CD4-positive, alpha-beta T cell treated with Interferon gamma for 1 hour (primary cell): ENCODE measurements around the gene REPS1.
A peak's percentile ranks its signal among the peaks of the same experiment; 100 is the strongest.
"Not testable (repeated sequence)": the region's sequence is repeated elsewhere in the genome, so short reads cannot be mapped to it uniquely, and the experiment has no call there.

Experiments
- DNase-seq: peaks from one replicate; pipeline ENCODE4 v3.0.0-alpha.2; 2020

Gene REPS1

DNA sequence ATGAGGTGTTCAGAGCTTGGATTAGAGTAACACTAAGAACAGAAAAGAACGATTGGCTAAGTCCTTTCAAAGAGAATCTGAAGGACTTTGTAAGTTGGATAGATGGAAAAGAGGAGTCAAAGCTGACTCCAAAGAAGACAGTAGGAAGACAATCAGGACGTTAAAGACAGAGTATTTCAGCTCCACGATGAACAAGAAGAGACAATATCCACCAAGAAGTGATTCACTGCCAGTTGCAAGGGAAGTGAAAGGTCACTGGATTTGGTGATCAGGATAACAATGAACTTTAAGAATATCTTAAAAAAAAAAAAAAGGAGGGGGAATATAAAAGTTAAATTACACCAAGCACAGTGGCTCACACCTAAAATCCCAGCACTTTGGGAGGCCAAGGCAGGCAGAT lies 17.9 kb downstream of the REPS1 start:
- no peak for DNase-seq

DNA sequence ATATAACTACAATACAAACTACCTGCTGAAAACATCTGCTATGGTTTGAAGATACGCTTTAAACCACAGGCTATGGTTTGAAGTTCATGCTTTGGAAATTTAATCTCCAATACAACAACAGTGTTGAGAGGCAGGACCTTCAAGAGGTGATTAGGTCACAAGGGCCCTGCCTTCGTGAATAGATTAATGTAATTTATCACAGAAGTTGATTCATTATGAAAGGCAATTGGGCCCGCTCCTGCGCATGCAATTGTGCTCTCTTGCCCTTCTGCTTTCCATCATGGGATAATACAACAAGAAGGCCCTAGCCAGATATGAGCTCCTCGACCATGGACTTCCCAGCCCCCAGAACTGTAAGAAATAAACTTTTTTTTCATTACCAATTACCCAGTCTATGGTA lies 21.2 kb downstream of the REPS1 start:
- DNase-seq, result no peak

- DNase-seq, result no peak
Measured at GRCh38 chr6:138965971-138966370, 22.1 kb downstream of the REPS1 start.

GRCh38 chr6:138965291-138965874 lies 22.7 kb downstream of the REPS1 start:
- no peak for DNase-seq

DNA sequence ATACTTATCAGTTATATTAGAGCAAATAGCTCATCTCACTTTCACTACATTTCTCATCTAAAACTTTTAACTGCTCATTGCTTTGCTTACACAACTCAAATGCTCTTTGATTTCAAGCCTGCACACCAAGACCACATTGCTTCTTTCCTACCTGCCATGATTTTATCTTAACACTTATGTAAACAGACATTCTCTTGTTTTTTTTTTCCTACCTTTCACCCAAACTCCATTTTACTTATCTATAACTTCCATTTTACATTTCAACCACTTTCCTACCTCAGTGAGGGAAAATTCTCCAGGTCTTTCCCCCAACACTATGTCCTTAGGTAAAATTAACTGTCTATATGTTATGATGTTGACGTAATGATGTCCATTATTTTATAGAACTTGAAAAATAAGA lies 24.0 kb downstream of the REPS1 start:
- no peak for DNase-seq

DNA sequence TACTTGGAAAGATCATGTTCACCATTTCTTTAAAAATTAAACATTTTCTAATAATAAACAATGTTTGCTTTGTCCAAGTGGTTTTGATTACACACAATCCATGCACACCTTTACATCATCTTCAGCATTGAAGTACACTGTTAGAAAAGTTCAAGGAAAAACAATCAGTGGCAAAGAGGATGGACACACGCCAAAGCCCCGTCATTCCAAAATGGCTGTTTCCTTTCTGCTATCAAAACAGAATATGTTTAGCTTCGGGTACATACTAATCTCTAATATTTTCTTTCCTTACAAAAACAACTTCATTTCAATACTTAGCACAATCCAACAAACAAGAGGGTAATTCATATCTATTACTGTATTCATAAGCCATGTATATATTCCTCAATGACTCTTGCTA lies 24.5 kb downstream of the REPS1 start:
- no peak for DNase-seq

- no peak for DNase-seq
Measured at GRCh38 chr6:138963119-138963518, 24.9 kb downstream of the REPS1 start.

DNA sequence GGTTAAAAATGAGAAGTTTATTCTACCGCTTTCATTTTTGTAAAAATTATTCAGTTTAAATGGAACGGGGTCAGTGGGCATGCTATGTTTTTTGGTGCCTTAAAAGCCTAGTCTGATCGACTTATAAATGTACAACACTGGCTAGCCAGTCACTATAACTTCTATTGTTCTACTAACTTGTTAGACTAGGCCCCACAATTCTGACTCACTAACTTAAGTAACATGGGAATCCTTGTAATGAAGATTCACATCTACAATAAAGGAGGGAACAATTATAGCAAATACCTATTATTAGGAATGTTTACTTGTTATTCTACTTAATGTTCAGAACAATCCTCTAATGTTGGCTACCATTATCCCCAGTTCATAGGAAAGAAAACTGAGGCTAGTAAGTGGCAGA lies 28.5 kb downstream of the REPS1 start:
- no peak for DNase-seq

- DNase-seq, result no peak
Measured at GRCh38 chr6:138958595-138958994, 29.5 kb downstream of the REPS1 start.

DNA sequence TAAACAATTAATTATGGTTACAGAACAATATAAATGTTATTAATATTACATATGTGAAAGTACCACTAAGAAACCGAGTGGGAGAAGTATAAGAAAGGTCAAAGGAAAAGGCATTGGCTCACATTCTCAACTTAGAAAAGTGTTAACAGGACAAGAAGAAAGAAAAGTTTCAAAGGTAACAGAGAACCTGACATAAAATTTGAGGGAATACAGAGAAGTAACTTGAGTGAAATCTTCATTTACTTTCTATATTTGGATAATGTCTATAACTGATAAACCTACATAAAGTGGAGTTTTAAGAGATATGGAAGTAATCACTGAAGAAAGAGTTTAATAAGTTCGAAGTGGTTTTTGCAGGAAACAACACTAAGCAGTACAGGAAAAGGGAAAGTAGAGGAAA lies 30.1 kb downstream of the REPS1 start:
- DNase-seq, result no peak

DNA sequence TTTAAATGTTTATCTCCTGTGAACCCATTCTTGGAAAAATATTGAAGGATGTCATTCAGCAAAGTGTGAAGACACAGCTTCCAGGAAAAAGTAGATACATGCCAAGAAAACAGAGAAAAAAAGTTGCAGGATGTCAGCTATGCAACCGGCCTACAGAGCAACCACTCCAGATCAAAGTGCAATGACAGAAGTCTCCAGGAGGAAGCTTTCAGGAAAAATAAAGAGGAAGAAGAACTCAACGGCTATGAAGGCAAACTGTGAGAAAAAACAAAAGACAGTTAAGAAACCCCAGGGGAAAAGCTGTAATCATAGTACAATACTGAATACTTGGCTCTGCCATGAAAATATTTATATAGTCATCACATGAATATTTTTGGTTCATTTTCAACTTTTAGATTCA lies 30.6 kb downstream of the REPS1 start:
- DNase-seq, result no peak

- no peak for DNase-seq
Measured at GRCh38 chr6:138956244-138956924, 31.7 kb downstream of the REPS1 start.

GRCh38 chr6:138955262-138955661 lies 32.8 kb downstream of the REPS1 start:
- no peak for DNase-seq

GRCh38 chr6:138953451-138953850 lies 34.6 kb downstream of the REPS1 start:
- no peak for DNase-seq

DNA sequence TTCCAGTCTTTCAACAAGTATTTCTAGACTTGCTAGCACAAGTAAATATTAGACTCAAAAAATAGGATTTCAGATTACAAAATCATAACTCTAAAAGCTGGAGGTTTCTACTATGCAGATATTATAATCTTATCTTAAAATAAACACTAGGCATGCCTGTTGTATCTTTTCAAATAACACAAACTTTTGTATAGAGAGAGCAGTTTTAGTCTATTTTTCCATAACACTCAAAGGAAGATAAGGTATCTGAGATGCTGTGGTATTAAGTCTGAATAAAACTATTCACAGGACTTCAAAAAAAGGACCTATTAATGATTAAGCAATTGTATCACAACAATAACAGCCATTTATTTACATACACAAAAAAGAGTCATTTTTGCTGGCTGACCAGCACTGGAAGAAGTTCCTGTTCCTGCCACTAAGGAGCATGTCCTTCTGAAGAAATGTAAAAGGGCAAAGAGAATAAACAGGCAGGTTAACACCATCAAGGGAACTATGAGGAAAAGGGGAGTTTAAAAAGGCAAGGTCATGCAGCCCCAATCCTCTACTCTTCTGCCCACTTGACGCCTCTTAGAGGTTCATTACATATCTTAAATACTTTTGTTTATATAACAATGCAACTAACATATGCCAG lies 39.4 kb downstream of the REPS1 start:
- DNase-seq, result no peak

GRCh38 chr6:138948004-138948403 lies 40.0 kb downstream of the REPS1 start:
- DNase-seq, result no peak

- no peak for DNase-seq
Measured at GRCh38 chr6:138945354-138945753, 42.7 kb downstream of the REPS1 start.

DNA sequence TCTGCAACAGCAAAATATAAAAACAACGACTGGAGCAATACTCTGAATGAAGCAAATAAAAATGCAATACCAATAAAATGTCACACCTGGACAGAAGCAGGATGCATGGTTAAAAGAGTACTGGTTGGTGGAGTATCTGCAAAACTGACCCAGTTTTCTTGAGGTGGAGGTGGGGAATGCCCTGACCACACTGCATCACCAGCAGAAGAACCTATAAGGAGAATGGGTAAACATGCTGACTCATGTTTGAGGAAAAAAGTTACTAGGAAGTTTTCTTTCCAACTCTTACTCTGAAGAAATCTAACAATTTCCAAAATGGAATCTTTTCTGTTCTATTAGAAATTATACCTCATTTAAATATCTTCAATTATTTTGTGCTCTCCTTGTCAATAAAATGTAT lies 43.6 kb downstream of the REPS1 start:
- peak; percentile 3 for DNase-seq

DNA sequence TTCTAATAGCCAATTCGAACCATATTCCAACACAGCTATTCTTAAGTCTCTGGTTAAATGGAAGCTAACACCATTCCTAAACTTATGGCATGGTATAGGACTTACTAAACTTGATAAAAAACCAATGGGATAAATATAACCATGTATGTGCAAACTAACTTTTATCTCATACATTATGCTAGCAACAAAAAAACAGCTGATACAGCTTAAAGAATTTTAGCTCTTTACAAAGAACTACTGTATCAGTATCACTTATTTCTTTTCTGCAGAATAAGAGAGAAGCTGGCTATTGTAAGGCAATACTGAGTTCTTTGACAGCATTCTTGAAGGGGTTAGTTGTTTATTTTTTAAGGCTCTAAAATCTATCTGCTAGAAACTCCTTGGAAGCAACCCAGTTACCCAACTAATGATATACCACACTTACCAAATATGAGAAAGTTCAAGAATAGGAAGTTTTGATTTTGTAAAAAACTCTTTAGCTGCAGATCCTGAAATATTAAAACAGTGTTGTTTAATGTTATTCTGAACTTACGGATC lies 44.9 kb downstream of the REPS1 start:
- DNase-seq, result no peak

DNA sequence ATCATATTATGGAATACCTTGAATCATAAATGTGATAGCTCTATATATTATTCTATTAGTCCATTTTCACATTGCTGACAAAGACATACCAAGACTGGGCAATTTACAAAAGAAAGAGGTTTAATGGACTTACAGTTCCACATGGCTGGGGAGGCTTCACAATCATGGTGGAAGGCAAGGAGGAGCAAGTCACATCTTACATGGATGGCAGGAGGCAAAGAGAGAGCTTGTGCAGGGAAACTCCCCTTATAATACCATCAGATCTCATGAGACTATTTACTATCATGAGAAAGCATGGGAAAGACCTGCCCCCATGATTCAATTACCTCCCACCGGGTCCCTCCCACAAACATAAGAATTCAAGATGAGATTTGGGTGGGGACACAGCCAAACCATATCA lies 51.2 kb downstream of the REPS1 start:
- DNase-seq, result not testable (repeated sequence)

GRCh38 chr6:138931660-138932059 lies 56.4 kb downstream of the REPS1 start:
- no peak for DNase-seq

GRCh38 chr6:138926579-138926978 lies 61.5 kb downstream of the REPS1 start:
- DNase-seq, result no peak

- DNase-seq, result no peak
Measured at GRCh38 chr6:138925806-138926205, 62.2 kb downstream of the REPS1 start.

DNA sequence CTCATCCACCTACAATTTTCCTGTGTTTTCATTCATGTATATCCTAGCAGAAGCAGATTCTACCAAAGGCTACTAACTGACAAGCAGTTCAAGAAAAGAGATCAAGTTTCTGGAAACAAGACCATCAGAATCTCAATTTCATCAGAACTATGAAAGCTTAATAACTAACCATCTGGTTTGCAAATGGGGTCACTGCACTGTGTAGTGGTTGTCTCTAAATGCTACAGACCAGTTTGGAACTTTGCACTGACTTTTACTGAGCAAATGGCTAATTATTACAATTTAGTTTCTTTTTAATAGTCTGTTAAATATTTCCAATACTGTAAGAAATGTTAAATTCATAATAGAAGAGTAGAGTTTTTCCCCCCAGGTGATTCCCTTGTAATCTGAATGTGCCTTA lies 64.5 kb downstream of the REPS1 start:
- no peak for DNase-seq
